Measurements from ENCODE around the gene GRM1. TPM values are rescaled to one million over a fixed set of nuclear protein-coding genes. Genes with fewer than 3 reads are reported as not detected.

The GRM1 gene
- total RNA-seq, 1 donor from 2014 or later: 6.7 TPM

GRCh38 chr6:146071781-146072180, 42.9 kb downstream of the GRM1 start:
- Histone ChIP-seq H3K9me3 (replicated peaks) (no peaks in the 10 kb centered on the region), H3K36me3 (no peaks in the 10 kb centered on the region), H3K27ac (replicated peaks) (no peak overlapping the region), H3K4me1 (no peaks in the 10 kb centered on the region), H3K27me3 (ENCODE audit: low read depth) (no peaks in the 10 kb centered on the region), H3K4me3 (no peak overlapping the region)
- TF ChIP-seq, protein P1, sequence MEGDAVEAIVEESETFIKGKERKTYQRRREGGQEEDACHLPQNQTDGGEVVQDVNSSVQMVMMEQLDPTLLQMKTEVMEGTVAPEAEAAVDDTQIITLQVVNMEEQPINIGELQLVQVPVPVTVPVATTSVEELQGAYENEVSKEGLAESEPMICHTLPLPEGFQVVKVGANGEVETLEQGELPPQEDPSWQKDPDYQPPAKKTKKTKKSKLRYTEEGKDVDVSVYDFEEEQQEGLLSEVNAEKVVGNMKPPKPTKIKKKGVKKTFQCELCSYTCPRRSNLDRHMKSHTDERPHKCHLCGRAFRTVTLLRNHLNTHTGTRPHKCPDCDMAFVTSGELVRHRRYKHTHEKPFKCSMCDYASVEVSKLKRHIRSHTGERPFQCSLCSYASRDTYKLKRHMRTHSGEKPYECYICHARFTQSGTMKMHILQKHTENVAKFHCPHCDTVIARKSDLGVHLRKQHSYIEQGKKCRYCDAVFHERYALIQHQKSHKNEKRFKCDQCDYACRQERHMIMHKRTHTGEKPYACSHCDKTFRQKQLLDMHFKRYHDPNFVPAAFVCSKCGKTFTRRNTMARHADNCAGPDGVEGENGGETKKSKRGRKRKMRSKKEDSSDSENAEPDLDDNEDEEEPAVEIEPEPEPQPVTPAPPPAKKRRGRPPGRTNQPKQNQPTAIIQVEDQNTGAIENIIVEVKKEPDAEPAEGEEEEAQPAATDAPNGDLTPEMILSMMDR (IDR thresholded peaks at IDR 0.05; ENCODE audit: borderline replicate concordance): no peak
- DNase-seq: no peak
- intact Hi-C loops (cut with micrococcal nuclease): no loop called here

DNA sequence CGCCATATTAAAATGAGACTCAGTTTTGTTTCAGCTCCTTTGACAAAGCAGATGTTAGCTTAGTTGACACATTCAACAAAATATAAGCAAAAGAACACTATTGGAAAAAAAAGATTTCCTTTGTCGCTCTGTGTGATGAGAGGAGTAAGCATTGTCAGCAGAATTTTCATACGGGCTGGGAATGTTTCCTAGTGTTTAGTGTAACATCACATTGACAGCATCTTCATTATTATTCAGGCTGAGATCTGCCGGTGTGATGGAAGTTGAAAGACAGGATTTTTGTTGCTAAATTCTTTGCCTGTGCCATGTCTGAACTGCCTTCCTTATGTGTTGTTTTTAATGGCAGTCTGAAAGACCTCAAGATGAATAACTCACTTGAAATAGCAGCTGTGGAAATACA, 49.1 kb downstream of the GRM1 start:
- Histone ChIP-seq H3K4me1 (no peaks in the 10 kb centered on the region), H3K9me3 (replicated peaks) (no peaks in the 10 kb centered on the region), H3K27ac (replicated peaks) (no peak overlapping the region), H3K4me3 (no peak overlapping the region), H3K27me3 (ENCODE audit: low read depth) (no peaks in the 10 kb centered on the region), H3K36me3 (no peaks in the 10 kb centered on the region)
- TF ChIP-seq, protein P1 (IDR thresholded peaks at IDR 0.05; ENCODE audit: borderline replicate concordance): no peak
- intact Hi-C loops (cut with micrococcal nuclease): no loop called here
- no peak for DNase-seq

GRCh38 chr6:146087386-146087785, 58.5 kb downstream of the GRM1 start:
- H3K36me3 ChIP-seq: no peaks in the 10 kb centered on the region
- TF ChIP-seq, protein P1 (IDR thresholded peaks at IDR 0.05; ENCODE audit: borderline replicate concordance): no peak
- H3K9me3 ChIP-seq (replicated peaks): no peaks in the 10 kb centered on the region
- no peak overlapping the region for H3K27ac ChIP-seq (replicated peaks)
- no peaks in the 10 kb centered on the region for H3K27me3 ChIP-seq (ENCODE audit: low read depth)
- intact Hi-C loops (cut with micrococcal nuclease): no loop called here
- no peak overlapping the region for H3K4me3 ChIP-seq
- no peak for DNase-seq
- no peaks in the 10 kb centered on the region for H3K4me1 ChIP-seq

DNA sequence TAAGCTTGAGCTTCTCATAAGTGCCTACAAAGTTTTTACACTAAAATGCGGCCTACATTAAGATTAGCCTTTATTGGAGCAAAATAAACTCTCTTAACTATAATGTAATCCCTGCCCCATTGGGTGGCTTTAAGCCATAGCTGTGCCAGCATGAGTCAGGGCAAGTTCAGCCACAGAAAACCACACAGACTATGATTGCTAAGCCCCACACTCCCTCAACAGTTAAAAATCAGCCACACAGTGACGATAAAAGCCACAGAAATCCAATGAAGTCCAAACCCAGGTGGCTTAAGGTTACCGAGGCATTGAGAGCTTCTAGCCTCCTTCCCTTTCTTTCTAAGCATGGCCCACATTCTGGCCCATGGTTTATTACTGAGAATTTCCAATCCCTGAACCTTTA, 61.6 kb downstream of the GRM1 start:
- Histone ChIP-seq H3K36me3 (no peaks in the 10 kb centered on the region), H3K4me1 (no peaks in the 10 kb centered on the region), H3K27ac (replicated peaks) (no peak overlapping the region), H3K4me3 (no peak overlapping the region), H3K9me3 (replicated peaks) (no peaks in the 10 kb centered on the region), H3K27me3 (ENCODE audit: low read depth) (no peaks in the 10 kb centered on the region)
- TF ChIP-seq, protein P1 (IDR thresholded peaks at IDR 0.05; ENCODE audit: borderline replicate concordance): no peak
- no peak for DNase-seq
- intact Hi-C loops (cut with micrococcal nuclease): no loop called here

- no peak overlapping the region for H3K4me3 ChIP-seq
- no peak overlapping the region for H3K27ac ChIP-seq (replicated peaks)
- TF ChIP-seq, protein P1 (IDR thresholded peaks at IDR 0.05; ENCODE audit: borderline replicate concordance): no peak
- H3K9me3 ChIP-seq (replicated peaks): no peaks in the 10 kb centered on the region
- intact Hi-C loops (cut with micrococcal nuclease): no loop called here
- H3K36me3 ChIP-seq: no peaks in the 10 kb centered on the region
- no peaks in the 10 kb centered on the region for H3K27me3 ChIP-seq (ENCODE audit: low read depth)
- no peaks in the 10 kb centered on the region for H3K4me1 ChIP-seq
- no peak for DNase-seq
These were observed 64.3 kb downstream of the GRM1 start for GRCh38 chr6:146092961-146093686.
